T-cell (primary cell): ENCODE results near the gene NEIL1. TPM values are rescaled to one million over a fixed set of nuclear protein-coding genes. Genes with fewer than 3 reads are reported as not detected.

Experiments used
- ATAC-seq, 4 experiments: fragments of 200-7000 bp in 3 of 4; fragments of 150-1000 bp in 1 of 4; cut with Tn5 transposase; replicated peaks in 1 of 4; 1 replicate in 3 of 4; 2 replicates in 1 of 4; pipeline ENCODE4 v1.10.0; 2021; ENCODE audit warnings: moderate library complexity in 3 of 4, mild to moderate bottlenecking in 2 of 4, moderate number of reproducible peaks in 1 of 4
- CTCF ChIA-PET, 2 donors: fragments of 300-600 bp; sonication (Branson Sonifier 250); formaldehyde crosslinking; loops; one replicate each; lab custom pipeline; 2022; ENCODE audit warnings: antibody characterized with exemption in 2 of 2; lab: Charles Lee
- POLR2A ChIA-PET, 2 donors: fragments of 300-600 bp; sonication (Branson Sonifier 250); formaldehyde crosslinking; loops; one replicate each; lab custom pipeline; 2022; ENCODE audit warnings: antibody characterized with exemption in 2 of 2; lab: Charles Lee
- DNase-seq, 35 experiments: peaks; one replicate each; pipeline versions ENCODE4 v3.0.0 to v3.0.0-alpha.2; 2013 to 2023
- H3K27ac ChIP-seq: one replicate; pipeline ENCODE4 v1.5.1; 2013; ENCODE audit warnings: low read length
- H3K27me3 ChIP-seq, 2 experiments: replicated peaks in 1 of 2; 1 replicate in 1 of 2; 2 replicates in 1 of 2; pipeline versions ENCODE4 v1.6.1 to v1.7.0; 2013; ENCODE audit warnings: low read length in 1 of 2, mixed read lengths in 1 of 2; ENCODE audit not compliant: control insufficient read depth in 2 of 2, insufficient read depth in 2 of 2; ENCODE audit errors: extremely low read depth in 1 of 2
- H3K36me3 ChIP-seq, 2 donors: 1 replicate in 1 of 2; 2 replicates in 1 of 2; pipeline versions ENCODE4 v1.6.1 to v1.7.0; 2013; ENCODE audit warnings: low read length in 1 of 2; ENCODE audit not compliant: control insufficient read depth in 2 of 2, insufficient read depth in 1 of 2; ENCODE audit errors: extremely low read depth in 1 of 2
- H3K4me1 ChIP-seq, 2 experiments: 1 replicate in 1 of 2; 2 replicates in 1 of 2; pipeline versions ENCODE4 v1.6.1 to v1.7.0; 2013; ENCODE audit warnings: low read length in 2 of 2, mixed read lengths in 1 of 2; ENCODE audit not compliant: insufficient read depth in 2 of 2, control insufficient read depth in 1 of 2; ENCODE audit errors: extremely low read depth in 1 of 2
- H3K4me3 ChIP-seq, 2 donors: 1 replicate in 1 of 2; 2 replicates in 1 of 2; pipeline versions ENCODE4 v1.5.1 to v1.7.0; 2013; ENCODE audit warnings: mild to moderate bottlenecking in 2 of 2, low read length in 1 of 2, moderate library complexity in 1 of 2; ENCODE audit not compliant: control insufficient read depth in 1 of 2; ENCODE audit errors: extremely low read depth in 1 of 2
- H3K9me3 ChIP-seq: 2 replicates; pipeline ENCODE4 v1.7.0; 2013
- H3K27ac Mint-ChIP-seq, 2 donors: one replicate each; pipeline ENCODE4 v1.8.0; 2020 to 2021; ENCODE audit warnings: mild to moderate bottlenecking in 2 of 2, mixed read lengths in 2 of 2
- H3K27me3 Mint-ChIP-seq, 2 donors: one replicate each; pipeline ENCODE4 v1.8.0; 2021 to 2022; ENCODE audit warnings: mixed read lengths in 2 of 2
- H3K36me3 Mint-ChIP-seq: one replicate; pipeline ENCODE4 v1.8.0; 2021; ENCODE audit warnings: mixed read lengths
- H3K4me1 Mint-ChIP-seq, 3 donors: one replicate each; pipeline ENCODE4 v1.8.0; 2020 to 2022; ENCODE audit warnings: mixed read lengths in 3 of 3, mild to moderate bottlenecking in 1 of 3
- H3K4me3 Mint-ChIP-seq, 3 donors: one replicate each; pipeline ENCODE4 v1.8.0; 2020 to 2022; ENCODE audit warnings: mild to moderate bottlenecking in 3 of 3, mixed read lengths in 3 of 3, moderate library complexity in 3 of 3
- H3K9me3 Mint-ChIP-seq, 3 donors: one replicate each; pipeline ENCODE4 v1.8.0; 2020 to 2022; ENCODE audit warnings: mixed read lengths in 3 of 3
- WGBS: methylation state at CpG from one replicate; pipeline ENCODE4 v1.1.5; 2013; ENCODE audit warnings: missing lambda C conversion rate; ENCODE audit not compliant: insufficient coverage; 5-methylcytosine and 5-hydroxymethylcytosine counted together
- total RNA-seq, 35 experiments: library from RNA in 6 of 35; stranded (reverse) in 6 of 35; fragments of 120-200 nt in 1 of 35; gene quantifications; one replicate each; pipeline versions ENCODE4 v1.2.1 to v1.2.4 and lab custom pipeline; 2013 to 2026

Gene NEIL1
- total RNA-seq, 5 donors from 2014 or later (not counting 1 experiment from before 2014, with no cell fraction given) = 11.9 to 35.0 (median 15.1) TPM

DNA sequence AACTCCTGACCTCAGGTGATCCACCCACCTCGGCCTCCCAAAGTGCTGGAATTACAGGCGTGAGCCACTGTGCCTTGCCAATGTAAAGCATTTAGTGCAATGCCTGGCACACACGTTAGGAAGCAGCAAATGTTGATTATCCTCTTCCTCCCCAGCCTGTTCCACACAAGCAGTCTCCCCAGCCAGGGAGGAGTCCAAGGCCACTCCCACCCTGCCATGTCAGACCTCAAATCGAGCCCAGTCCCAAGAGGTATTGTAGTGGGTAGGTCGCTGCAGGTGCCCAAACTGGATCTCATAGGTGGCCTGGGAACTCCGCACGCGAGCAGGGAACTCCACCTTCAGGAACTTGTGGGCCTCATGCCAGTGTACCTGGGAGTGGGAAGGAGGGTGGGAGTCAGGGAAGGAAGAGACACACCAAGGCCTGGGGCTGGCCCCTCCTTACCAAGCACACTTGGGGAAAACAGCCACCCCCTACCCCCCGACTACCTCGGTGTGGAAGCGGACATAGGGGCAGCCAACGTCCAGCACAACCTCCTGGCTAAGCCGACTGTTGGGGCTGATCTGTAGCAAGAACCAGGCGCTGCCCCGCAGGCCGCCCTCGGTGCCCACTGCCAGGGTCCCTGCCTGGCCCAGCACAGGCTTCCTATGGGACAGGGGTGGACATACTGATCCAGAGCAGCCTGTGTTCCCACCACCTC, 11.3 kb downstream of the NEIL1 start:
- peaks cover 26 to 53% of the 10 kb centered on the region in 2 donors for H3K36me3 ChIP-seq
- H3K4me1 ChIP-seq = no peaks in the 10 kb centered on the region
- no peaks in the 10 kb centered on the region for H3K9me3 ChIP-seq
- no peak for DNase-seq
- H3K27ac Mint-ChIP-seq = no peak overlapping the region
- no peak overlapping the region for H3K4me3 ChIP-seq
- H3K4me3 Mint-ChIP-seq = no peak overlapping the region
- peaks cover 13% of the 10 kb centered on the region for H3K36me3 Mint-ChIP-seq
- POLR2A ChIA-PET = no interaction called here
- no peaks in the 10 kb centered on the region for H3K9me3 Mint-ChIP-seq
- no peak for ATAC-seq
- no peak overlapping the region for H3K27ac ChIP-seq
- H3K27me3 Mint-ChIP-seq = no peaks in the 10 kb centered on the region
- H3K4me1 Mint-ChIP-seq = peaks cover 0 to 2% (median 0%) of the 10 kb centered on the region in 3 donors
- WGBS = 98% methylated on average over 9 of the region's 17 CpGs
- H3K27me3 ChIP-seq = no peaks in the 10 kb centered on the region
- CTCF ChIA-PET = no interaction called here

DNA sequence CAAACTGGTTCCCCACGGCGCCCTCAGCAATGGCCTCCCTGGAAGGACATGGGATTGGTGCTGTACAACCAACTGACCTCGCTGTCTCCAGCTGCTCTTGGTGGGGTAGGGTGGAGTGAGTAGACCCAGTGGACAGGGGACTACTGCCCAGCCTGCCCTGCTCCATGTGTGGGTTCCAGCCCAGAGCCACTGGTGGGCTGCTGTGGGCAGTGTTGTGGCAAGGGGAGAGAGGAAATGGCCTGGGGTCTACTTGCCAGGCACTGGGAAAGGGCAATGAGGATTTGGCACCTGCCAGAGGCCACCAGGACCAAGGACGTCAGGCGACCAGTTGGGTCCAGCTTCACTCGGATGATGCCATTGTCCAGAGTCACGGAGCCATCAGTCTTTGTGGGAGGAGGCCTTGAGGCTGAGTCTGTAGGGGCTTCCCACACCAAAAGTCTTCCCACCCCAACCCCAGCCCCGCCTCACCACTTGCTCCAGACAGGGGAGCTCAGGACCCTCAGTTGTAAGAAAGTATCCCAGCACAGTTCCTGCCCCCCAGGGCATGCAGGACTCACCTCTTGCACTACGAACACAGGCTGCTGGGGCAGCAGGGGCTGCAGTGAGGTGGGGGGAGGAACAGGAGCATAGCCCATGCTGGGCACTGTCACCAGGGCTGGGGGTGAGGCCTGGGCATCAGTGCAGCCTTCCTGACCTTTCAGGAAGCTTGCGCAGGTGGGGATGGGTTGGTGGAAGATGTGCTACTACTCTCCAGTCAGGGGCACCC, 12.1 kb downstream of the NEIL1 start:
- WGBS = 100% methylated on average over 7 of the region's 10 CpGs
- DNase-seq = no peak
- Mint-ChIP-seq H3K27me3 (no peaks in the 10 kb centered on the region), H3K36me3 (peaks cover 16% of the 10 kb centered on the region), H3K27ac (no peak overlapping the region), H3K4me3 (no peak overlapping the region), H3K9me3 (no peaks in the 10 kb centered on the region), H3K4me1 (peaks cover 0 to 2% (median 0%) of the 10 kb centered on the region in 3 donors)
- H3K4me3 ChIP-seq = no peak overlapping the region
- ATAC-seq = no peak
- POLR2A ChIA-PET = no interaction called here
- CTCF ChIA-PET = no interaction called here
- no peaks in the 10 kb centered on the region for H3K4me1 ChIP-seq
- no peaks in the 10 kb centered on the region for H3K27me3 ChIP-seq
- peaks cover 26 to 60% of the 10 kb centered on the region in 2 donors for H3K36me3 ChIP-seq
- no peak overlapping the region for H3K27ac ChIP-seq
- H3K9me3 ChIP-seq = no peaks in the 10 kb centered on the region

DNA sequence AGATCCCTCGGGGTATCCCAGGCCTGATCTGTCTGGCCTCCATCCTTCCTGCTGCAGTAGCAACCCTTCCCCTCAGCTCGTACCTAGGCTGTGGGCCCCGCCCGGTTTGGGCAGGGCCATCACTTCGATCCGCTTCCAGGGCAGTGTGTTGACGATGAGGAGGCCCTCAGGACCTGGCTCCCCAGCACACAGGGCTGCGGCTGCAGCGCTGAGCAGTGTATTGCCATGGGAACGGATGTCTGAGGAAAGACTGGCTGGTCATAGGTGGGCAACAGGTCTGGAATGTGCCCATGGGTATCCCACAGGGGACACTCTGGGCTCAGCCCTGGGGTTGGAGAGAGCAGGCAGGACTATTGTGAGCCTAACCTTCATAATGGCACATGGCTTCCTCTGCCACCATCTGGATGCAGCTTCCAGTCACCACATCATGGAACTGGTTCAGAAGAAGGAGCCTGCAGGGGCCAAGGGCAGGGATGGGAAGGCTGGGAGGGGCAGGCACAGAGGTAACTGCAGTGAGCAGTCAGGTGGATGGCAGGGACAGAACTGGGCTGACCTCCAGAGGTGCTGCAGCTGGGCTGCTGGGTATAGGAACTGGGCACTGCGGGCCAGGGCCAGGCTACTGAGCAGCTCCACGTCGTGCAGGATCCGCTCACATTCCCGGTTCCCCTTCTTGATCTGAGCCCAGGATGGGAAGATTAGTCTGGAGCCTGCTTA, 12.9 kb downstream of the NEIL1 start:
- Mint-ChIP-seq H3K9me3 (no peaks in the 10 kb centered on the region), H3K27ac (no peak overlapping the region), H3K4me1 (peaks cover 0 to 2% (median 0%) of the 10 kb centered on the region in 3 donors), H3K4me3 (no peak overlapping the region), H3K27me3 (no peaks in the 10 kb centered on the region), H3K36me3 (peaks cover 21% of the 10 kb centered on the region)
- ChIA-PET CTCF (no interaction called here), POLR2A (no interaction called here)
- Histone ChIP-seq H3K27ac (no peak overlapping the region), H3K27me3 (no peaks in the 10 kb centered on the region), H3K36me3 (peaks cover 21 to 67% of the 10 kb centered on the region in 2 donors), H3K9me3 (no peaks in the 10 kb centered on the region), H3K4me3 (no peak overlapping the region), H3K4me1 (no peaks in the 10 kb centered on the region)
- DNase-seq (no peak), ATAC-seq (no peak)
- WGBS = 92% methylated on average over 10 of the region's 15 CpGs

DNA sequence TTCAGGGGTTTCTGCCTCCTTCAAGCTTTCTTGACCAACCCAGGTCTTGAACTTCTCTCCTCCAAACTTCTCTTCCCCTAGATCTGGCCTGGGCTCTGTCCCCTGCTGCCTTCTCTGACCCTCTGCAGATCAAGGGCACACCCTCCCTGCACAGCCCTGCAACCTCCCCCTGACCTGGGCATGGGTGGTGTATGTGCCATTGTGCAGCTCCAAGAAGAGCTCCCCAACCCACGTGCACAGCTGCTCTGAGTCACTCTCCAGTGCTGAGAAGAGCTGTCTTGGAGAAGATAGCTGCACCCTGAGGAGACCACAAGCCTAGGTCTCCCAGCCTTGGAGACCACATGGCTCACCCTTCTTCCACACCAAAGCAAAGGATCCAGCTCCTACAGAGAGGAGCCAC, 13.6 kb downstream of the NEIL1 start:
- no peak overlapping the region for H3K4me3 Mint-ChIP-seq

DNA sequence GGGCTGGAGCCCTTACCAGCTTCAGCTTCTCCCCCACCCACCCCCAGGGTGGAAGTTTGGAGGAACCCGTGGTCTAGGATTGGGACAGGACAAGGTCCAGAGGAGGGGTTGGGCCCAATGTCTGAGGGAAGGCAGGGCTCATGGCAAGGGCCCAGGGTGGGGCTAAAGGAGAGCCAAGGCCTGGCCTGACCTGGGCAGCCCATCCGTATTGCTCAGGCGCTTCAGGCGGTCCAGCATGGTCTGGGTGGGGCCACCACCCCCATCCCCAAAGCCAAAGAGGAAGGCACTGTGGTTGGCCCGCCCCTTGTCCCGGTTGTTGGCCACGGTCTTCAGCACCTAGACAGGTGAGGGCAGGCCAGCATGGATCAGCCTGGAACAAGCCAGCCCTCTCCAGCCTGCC, 14.0 kb downstream of the NEIL1 start:
- no peaks in the 10 kb centered on the region for H3K9me3 Mint-ChIP-seq
- H3K27me3 Mint-ChIP-seq = no peaks in the 10 kb centered on the region
- no peak overlapping the region for H3K4me3 Mint-ChIP-seq
- peaks cover 0 to 2% (median 0%) of the 10 kb centered on the region in 3 donors for H3K4me1 Mint-ChIP-seq
- no peak overlapping the region for H3K27ac Mint-ChIP-seq
- Histone ChIP-seq H3K27ac (no peak overlapping the region), H3K27me3 (no peaks in the 10 kb centered on the region), H3K4me3 (no peak overlapping the region), H3K4me1 (no peaks in the 10 kb centered on the region), H3K9me3 (no peaks in the 10 kb centered on the region), H3K36me3 (peaks cover 21 to 77% of the 10 kb centered on the region in 2 donors)
- no peak for ATAC-seq
- WGBS = 86% methylated on average over 6 of the region's 7 CpGs
- peaks cover 24% of the 10 kb centered on the region for H3K36me3 Mint-ChIP-seq
- CTCF ChIA-PET = no interaction called here
- POLR2A ChIA-PET = no interaction called here
- DNase-seq = no peak

More for the DNA sequence above, 13.6 kb downstream of the NEIL1 start:
- DNase-seq (no peak), ATAC-seq (no peak)
- Histone ChIP-seq H3K36me3 (peaks cover 21 to 74% of the 10 kb centered on the region in 2 donors), H3K4me3 (no peak overlapping the region), H3K9me3 (no peaks in the 10 kb centered on the region), H3K27me3 (no peaks in the 10 kb centered on the region), H3K27ac (no peak overlapping the region), H3K4me1 (no peaks in the 10 kb centered on the region)
- 100% methylated on average over 1 of the region's 1 CpG for WGBS
- Mint-ChIP-seq H3K27ac (peak overlapping the region in 1 of 2 donors; percentile 48), H3K36me3 (peaks cover 24% of the 10 kb centered on the region), H3K27me3 (no peaks in the 10 kb centered on the region), H3K4me1 (peaks cover 0 to 2% (median 0%) of the 10 kb centered on the region in 3 donors), H3K9me3 (no peaks in the 10 kb centered on the region)
- ChIA-PET CTCF (no interaction called here), POLR2A (no interaction called here)

DNA sequence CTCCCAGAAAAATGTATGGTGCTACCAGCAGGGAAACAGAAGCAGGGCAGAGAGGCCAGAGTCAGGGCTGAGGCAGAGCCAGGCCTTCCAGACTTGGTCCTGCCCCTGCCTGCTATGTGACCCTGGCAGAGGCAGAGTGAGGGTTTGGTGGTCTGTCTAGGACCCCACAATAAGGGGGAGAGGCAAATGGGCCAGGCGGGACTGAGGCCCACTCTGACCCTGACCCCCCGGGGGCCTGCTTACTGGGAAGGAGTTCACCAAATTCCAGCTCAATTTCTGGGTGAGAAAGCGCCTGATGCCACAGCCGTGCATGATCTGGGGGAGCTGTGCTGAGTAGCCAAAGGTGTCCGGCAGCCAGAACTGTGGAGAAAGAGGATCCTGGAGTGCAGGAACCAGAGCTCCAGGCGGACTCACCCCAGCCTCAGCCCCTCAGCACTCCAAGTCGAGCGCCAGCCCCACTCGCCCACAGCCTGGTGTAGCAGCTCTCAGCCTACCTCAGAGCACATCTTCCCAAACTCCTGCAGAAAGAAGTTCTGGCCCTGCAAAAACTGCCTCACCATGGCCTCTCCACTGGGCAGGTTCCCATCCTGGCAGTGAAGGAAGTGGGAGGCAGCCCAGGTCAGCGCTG, 14.6 kb downstream of the NEIL1 start:
- no peak overlapping the region for H3K27ac Mint-ChIP-seq
- H3K36me3 Mint-ChIP-seq = peaks cover 21% of the 10 kb centered on the region
- POLR2A ChIA-PET = no interaction called here

More for the DNA sequence above, 14.6 kb downstream of the NEIL1 start:
- no peaks in the 10 kb centered on the region for H3K4me1 ChIP-seq
- no peak overlapping the region for H3K4me3 ChIP-seq
- no peak overlapping the region for H3K4me3 Mint-ChIP-seq
- H3K4me1 Mint-ChIP-seq = peaks cover 0 to 2% (median 0%) of the 10 kb centered on the region in 3 donors
- H3K36me3 ChIP-seq = peaks cover 17 to 80% of the 10 kb centered on the region in 2 donors
- 94% methylated on average over 9 of the region's 10 CpGs for WGBS
- CTCF ChIA-PET = no interaction called here
- H3K27me3 Mint-ChIP-seq = no peaks in the 10 kb centered on the region
- H3K27me3 ChIP-seq = no peaks in the 10 kb centered on the region
- no peaks in the 10 kb centered on the region for H3K9me3 ChIP-seq
- DNase-seq = no peak
- H3K9me3 Mint-ChIP-seq = no peaks in the 10 kb centered on the region
- no peak overlapping the region for H3K27ac ChIP-seq
- ATAC-seq = no peak
